PC-3 (cell line): ENCODE results near the gene SLC23A1. TPM values are rescaled to one million over a fixed set of nuclear protein-coding genes. Genes with fewer than 3 reads are reported as not detected.

Experiments used
- ATAC-seq: fragments of 200-7000 bp; cut with Tn5 transposase; 2 replicates; pipeline ENCODE4 v1.9.1; 2020; ENCODE audit warnings: mild to moderate bottlenecking, moderate library complexity
- BruUV-seq: library from RNA; stranded (reverse); fragments of 400-500 nt; replicated peaks from 2 replicates; lab custom pipeline; 2021; lab: Mats Ljungman, UMichigan
- CTCF ChIA-PET: fragments of 300-600 bp; sonication (Branson Sonifier 250); formaldehyde crosslinking; loops from one replicate; lab custom pipeline; 2022; ENCODE audit warnings: antibody characterized with exemption; lab: Charles Lee
- POLR2A ChIA-PET: fragments of 300-600 bp; sonication (Branson Sonifier 250); formaldehyde crosslinking; loops from one replicate; lab custom pipeline; 2022; ENCODE audit warnings: antibody characterized with exemption; ENCODE audit not compliant: unreplicated experiment; lab: Charles Lee
- DNase-seq: peaks from one replicate; pipeline ENCODE4 v3.0.0-alpha.2; 2015
- H2AFZ ChIP-seq: fragments of 300-600 bp; sonication (generic); 2 replicates; pipeline ENCODE4 v1.6.0; 2016; ENCODE audit warnings: antibody characterized with exemption, low read length
- H3F3A ChIP-seq: fragments of 300-600 bp; sonication (generic); one replicate; pipeline ENCODE4 v1.6.0; 2017; ENCODE audit warnings: antibody characterized with exemption, low read length, control low read depth, mild to moderate bottlenecking; ENCODE audit not compliant: unreplicated experiment
- H3K27ac ChIP-seq: fragments of 300-600 bp; sonication (generic); 2 replicates; pipeline ENCODE4 v1.5.1; 2016; ENCODE audit warnings: mild to moderate bottlenecking, low read length
- H3K27me3 ChIP-seq: fragments of 300-600 bp; sonication (generic); 2 replicates; pipeline ENCODE4 v1.6.1; 2016; ENCODE audit warnings: low read length, mixed read lengths
- H3K36me3 ChIP-seq: fragments of 300-600 bp; sonication (generic); 2 replicates; pipeline ENCODE4 v1.6.1; 2016; ENCODE audit warnings: low read depth, mixed run types, low read length, mixed read lengths
- H3K4me1 ChIP-seq: fragments of 300-600 bp; sonication (generic); 2 replicates; pipeline ENCODE4 v1.5.1; 2016; ENCODE audit warnings: low read length; ENCODE audit not compliant: insufficient read depth
- H3K4me2 ChIP-seq: fragments of 300-600 bp; sonication (generic); 2 replicates; pipeline ENCODE4 v1.6.0; 2016; ENCODE audit warnings: low read length
- H3K4me3 ChIP-seq: fragments of 300-600 bp; sonication (generic); 2 replicates; pipeline ENCODE4 v1.5.1; 2016; ENCODE audit warnings: mild to moderate bottlenecking, low read length, mixed read lengths
- H3K79me2 ChIP-seq: fragments of 300-600 bp; sonication (generic); 2 replicates; pipeline ENCODE4 v1.6.1; 2017; ENCODE audit warnings: low read length, mixed read lengths
- H3K9ac ChIP-seq: fragments of 300-600 bp; sonication (generic); 2 replicates; pipeline ENCODE4 v1.6.0; 2016; ENCODE audit warnings: mild to moderate bottlenecking, low read length
- H3K9me2 ChIP-seq: fragments of 300-600 bp; sonication (generic); replicated peaks from 2 replicates; pipeline ENCODE4 v1.6.1; 2016; ENCODE audit warnings: mixed run types, low read length, mixed read lengths
- H3K9me3 ChIP-seq: fragments of 300-600 bp; sonication (generic); 2 replicates; pipeline ENCODE4 v1.6.1; 2016; ENCODE audit warnings: low read length, mixed read lengths
- H4K20me1 ChIP-seq: fragments of 300-600 bp; sonication (generic); 2 replicates; pipeline ENCODE4 v1.6.1; 2016; ENCODE audit warnings: low read length, mixed read lengths
- EZH2 ChIP-seq: fragments of 300-600 bp; sonication (generic); IDR thresholded peaks from one replicate; pipeline ENCODE4 v1.6.1; 2017; ENCODE audit warnings: antibody characterized with exemption, mild to moderate bottlenecking, low read length; ENCODE audit not compliant: unreplicated experiment
- EZH2phosphoT487 ChIP-seq: fragments of 300-600 bp; sonication (generic); IDR thresholded peaks from 2 replicates; pipeline ENCODE4 v1.6.1; 2018; ENCODE audit warnings: mild to moderate bottlenecking, antibody characterized with exemption, low read length, borderline replicate concordance
- intact Hi-C: fragments of 100-400 bp; cut with micrococcal nuclease; formaldehyde crosslinking; loops from 2 replicates; pipeline ENCODE4 v1.9.0; 2023
- total RNA-seq: library from RNA; depleted of rRNA; stranded (reverse); fragments of >200 nt; gene quantifications from 2 replicates; pipeline ENCODE4 v1.2.3, GENCODE V29; 2014
- TF ChIP-seq, protein P1 (sequence below): fragments of 300-600 bp; sonication (generic); conservative IDR thresholded peaks from 2 replicates; pipeline ENCODE4 v1.5.1; 2017; ENCODE audit warnings: antibody characterized with exemption, low read depth, mild to moderate bottlenecking, low read length

The SLC23A1 gene
- total RNA-seq, 1 experiment from 2014 or later: not detected

- no peak for DNase-seq
- Histone ChIP-seq H3K9me3 (no peaks in the 10 kb centered on the region), H2AFZ (no peak overlapping the region), H3K79me2 (no peaks in the 10 kb centered on the region), H3K9me2 (no peaks in the 10 kb centered on the region), H3K27ac (no peak overlapping the region), H3K9ac (no peak overlapping the region), H3K4me1 (peaks cover 9% of the 10 kb centered on the region), H3K4me3 (no peak overlapping the region), H3K4me2 (no peak overlapping the region), H3F3A (no peaks in the 10 kb centered on the region), H3K27me3 (no peaks in the 10 kb centered on the region), H3K36me3 (no peaks in the 10 kb centered on the region), H4K20me1 (no peaks in the 10 kb centered on the region)
- ChIA-PET CTCF (no interaction called here), POLR2A (no interaction called here)
- BruUV-seq: no TSS peak
- TF ChIP-seq, protein P1, sequence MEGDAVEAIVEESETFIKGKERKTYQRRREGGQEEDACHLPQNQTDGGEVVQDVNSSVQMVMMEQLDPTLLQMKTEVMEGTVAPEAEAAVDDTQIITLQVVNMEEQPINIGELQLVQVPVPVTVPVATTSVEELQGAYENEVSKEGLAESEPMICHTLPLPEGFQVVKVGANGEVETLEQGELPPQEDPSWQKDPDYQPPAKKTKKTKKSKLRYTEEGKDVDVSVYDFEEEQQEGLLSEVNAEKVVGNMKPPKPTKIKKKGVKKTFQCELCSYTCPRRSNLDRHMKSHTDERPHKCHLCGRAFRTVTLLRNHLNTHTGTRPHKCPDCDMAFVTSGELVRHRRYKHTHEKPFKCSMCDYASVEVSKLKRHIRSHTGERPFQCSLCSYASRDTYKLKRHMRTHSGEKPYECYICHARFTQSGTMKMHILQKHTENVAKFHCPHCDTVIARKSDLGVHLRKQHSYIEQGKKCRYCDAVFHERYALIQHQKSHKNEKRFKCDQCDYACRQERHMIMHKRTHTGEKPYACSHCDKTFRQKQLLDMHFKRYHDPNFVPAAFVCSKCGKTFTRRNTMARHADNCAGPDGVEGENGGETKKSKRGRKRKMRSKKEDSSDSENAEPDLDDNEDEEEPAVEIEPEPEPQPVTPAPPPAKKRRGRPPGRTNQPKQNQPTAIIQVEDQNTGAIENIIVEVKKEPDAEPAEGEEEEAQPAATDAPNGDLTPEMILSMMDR: no peak
- TF ChIP-seq EZH2 (no peak), EZH2phosphoT487 (no peak)
- intact Hi-C loops: no loop called here
- no peak for ATAC-seq
Observed at GRCh38 chr5:139408191-139408590, 25.1 kb upstream of the SLC23A1 start.

DNA sequence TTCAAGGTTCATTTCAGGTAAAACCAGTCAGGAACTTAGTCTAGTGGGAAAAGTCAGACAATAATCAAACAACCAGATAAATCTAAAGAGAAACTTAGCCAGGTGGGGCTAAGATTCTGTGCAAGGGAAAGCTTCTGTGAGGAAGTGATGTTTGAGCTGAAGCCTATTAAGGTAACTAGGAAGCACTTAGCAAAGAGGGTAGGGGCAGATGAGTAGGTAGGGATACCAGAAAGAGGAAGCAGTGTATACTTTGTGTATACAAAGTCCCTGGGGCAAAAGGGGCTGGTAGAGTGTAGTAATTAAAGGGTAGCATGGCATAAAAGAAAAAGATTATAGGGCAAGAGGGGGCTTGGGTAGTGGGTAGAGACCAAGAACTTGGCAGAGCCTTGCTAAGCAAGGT, 24.4 kb upstream of the SLC23A1 start:
- H4K20me1 ChIP-seq: no peaks in the 10 kb centered on the region
- POLR2A ChIA-PET: no interaction called here
- no peak overlapping the region for H3K4me2 ChIP-seq
- H3K79me2 ChIP-seq: no peaks in the 10 kb centered on the region
- H3K9me3 ChIP-seq: no peaks in the 10 kb centered on the region
- no peak overlapping the region for H3K4me3 ChIP-seq
- no peaks in the 10 kb centered on the region for H3K36me3 ChIP-seq
- H3K27me3 ChIP-seq: no peaks in the 10 kb centered on the region
- H2AFZ ChIP-seq: no peak overlapping the region
- no peak overlapping the region for H3K9ac ChIP-seq
- no peaks in the 10 kb centered on the region for H3F3A ChIP-seq
- H3K4me1 ChIP-seq: peaks cover 10% of the 10 kb centered on the region
- no peak overlapping the region for H3K27ac ChIP-seq
- DNase-seq (no peak), ATAC-seq (no peak)
- TF ChIP-seq EZH2 (no peak), EZH2phosphoT487 (no peak)
- TF ChIP-seq, protein P1: no peak
- CTCF ChIA-PET: no interaction called here
- no peaks in the 10 kb centered on the region for H3K9me2 ChIP-seq
- no TSS peak for BruUV-seq
- intact Hi-C loops: no loop called here

- Histone ChIP-seq H3K4me2 (no peak overlapping the region), H3K36me3 (no peaks in the 10 kb centered on the region), H3K27me3 (no peaks in the 10 kb centered on the region), H3K9me2 (no peaks in the 10 kb centered on the region), H3K9ac (no peak overlapping the region), H3K79me2 (no peaks in the 10 kb centered on the region), H3F3A (no peaks in the 10 kb centered on the region), H3K4me1 (peaks cover 10% of the 10 kb centered on the region), H3K4me3 (no peak overlapping the region), H3K9me3 (no peaks in the 10 kb centered on the region), H3K27ac (no peak overlapping the region), H4K20me1 (no peaks in the 10 kb centered on the region), H2AFZ (no peak overlapping the region)
- ChIA-PET POLR2A (no interaction called here), CTCF (no interaction called here)
- BruUV-seq: no TSS peak
- TF ChIP-seq, protein P1: no peak
- TF ChIP-seq EZH2phosphoT487: no peak
- TF ChIP-seq EZH2: no peak
- no peak for DNase-seq
- no peak for ATAC-seq
- intact Hi-C loops: no loop called here
Observed at GRCh38 chr5:139406963-139407362, 23.9 kb upstream of the SLC23A1 start.
